NCI-H2171 treated with DMSO at 0.1 percent for 48 hours (cell line): Measurements from ENCODE around the gene POC5.
A peak's percentile ranks its signal among the peaks of the same experiment; 100 is the strongest.
"Not testable (repeated sequence)": the region's sequence is repeated elsewhere in the genome, so short reads cannot be mapped to it uniquely, and the experiment has no call there.

Experiments
- DNase-seq: peaks from one replicate; lab custom pipeline; 2025; lab: John Stamatoyannopoulos, UW

Gene POC5

DNA sequence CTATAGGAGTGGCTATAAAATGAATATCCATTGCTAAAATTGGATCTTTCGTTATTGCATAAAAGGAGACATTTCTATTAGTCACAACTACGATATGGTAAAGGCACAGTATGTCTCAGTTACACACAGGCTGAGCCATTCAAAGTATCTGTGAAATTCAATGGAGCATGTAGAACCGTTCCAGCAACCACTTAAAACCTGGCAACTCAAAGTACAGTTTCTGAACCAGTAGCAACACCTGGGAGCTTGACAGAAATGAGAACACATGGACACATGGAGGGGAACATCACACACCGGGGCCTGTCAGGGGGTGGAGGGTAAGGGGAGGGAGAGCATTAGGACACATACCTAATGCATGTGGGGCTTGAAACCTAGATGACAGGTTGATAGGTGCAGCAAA, 15.4 kb downstream of the POC5 start:
- no peak for DNase-seq

DNA sequence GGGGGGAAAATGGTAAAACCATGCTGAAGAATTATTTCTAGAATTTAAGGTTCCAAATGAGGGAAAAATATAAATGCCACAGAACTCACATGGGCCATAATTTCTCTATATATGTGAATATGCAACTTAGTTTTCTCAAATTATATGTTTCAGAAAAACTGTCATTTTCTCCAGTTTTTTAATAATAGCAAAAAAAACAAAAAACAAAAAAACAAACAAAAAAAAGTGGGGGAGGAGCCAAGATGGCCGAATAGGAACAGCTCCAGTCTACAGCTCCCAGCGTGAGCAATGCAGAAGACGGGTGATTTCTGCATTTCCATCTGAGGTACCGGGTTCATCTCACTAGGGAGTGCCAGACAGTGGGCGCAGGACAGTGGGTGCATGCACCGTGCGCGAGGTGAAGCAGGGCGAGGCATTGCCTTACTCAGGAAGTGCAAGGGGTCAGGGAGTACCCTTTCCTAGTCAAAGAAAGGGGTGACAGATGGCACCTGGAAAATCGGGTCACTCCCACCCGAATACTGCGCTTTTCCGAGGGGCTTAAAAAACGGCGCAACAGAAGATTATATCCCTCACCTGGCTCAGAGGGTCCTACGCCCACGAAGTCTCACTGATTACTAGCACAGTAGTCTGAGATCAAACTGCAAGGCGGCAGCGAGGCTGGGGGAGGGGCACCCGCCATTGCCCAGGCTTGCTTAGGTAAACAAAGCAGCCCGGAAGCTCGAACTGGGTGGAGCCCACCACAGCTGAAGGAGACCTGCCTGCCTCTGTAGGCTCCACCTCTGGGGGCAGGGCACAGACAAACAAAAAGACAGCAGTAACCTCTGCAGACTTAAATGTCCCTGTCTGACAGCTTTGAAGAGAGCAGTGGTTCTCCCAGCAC, 21.5 kb downstream of the POC5 start:
- DNase-seq, result not testable (repeated sequence)

DNA sequence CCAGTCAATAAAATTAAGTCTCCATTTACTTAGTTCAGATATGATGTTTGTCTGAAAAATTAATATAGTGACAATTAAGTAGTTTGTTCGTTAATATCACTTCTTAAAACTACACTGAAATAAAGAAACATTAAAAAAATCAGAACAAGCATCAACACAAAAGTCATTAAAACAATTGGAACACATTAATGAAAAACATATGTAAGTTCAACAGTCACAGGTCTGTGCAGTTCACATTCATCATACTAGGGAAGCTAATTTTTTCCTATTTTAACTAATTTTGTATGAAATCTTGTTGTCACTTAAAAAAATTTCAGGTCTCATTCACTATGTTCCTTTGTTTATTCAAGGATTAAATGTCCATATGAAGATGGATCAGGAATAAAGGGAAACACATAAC, 22.5 kb downstream of the POC5 start:
- no peak for DNase-seq

GRCh38 chr5:75690669-75691068, 26.6 kb downstream of the POC5 start:
- DNase-seq, result no peak

GRCh38 chr5:75686480-75686879, 30.8 kb downstream of the POC5 start:
- DNase-seq, result no peak

- no peak for DNase-seq
Observed at GRCh38 chr5:75685141-75685540, 32.1 kb downstream of the POC5 start.

DNA sequence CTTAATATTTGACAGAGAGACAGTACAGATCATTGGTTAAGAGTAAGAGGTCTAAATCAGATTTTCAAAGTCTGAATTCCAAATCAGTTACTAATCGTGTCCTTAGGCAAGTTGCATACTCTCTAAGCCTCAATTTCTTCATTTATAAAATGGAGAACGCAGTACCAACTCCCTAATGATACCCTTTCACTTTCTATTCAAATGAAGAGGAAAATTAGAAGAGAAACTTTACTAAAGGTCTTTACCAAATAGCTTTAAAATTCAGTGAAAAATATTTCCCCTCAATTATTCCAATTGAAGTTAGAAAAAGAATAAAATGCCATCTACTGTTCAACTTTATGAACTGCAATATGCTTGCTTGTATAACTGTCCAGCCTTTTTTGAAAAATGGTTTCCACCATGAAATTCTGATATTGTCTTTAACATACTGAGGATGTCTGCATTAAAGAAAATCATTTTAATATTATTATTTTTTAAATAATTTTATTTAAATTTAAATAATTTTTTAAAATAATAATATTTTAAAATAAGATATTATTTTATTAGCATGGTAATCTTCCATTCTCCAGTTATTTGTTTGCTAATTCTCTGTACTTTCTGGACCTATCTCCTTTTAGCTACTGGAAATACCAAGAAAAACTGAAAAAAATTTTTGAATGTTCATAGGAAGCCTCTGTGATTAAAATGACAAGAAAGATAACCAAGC, 36.0 kb downstream of the POC5 start:
- no peak for DNase-seq

GRCh38 chr5:75678155-75678554, 39.1 kb downstream of the POC5 start:
- DNase-seq, result no peak

DNA sequence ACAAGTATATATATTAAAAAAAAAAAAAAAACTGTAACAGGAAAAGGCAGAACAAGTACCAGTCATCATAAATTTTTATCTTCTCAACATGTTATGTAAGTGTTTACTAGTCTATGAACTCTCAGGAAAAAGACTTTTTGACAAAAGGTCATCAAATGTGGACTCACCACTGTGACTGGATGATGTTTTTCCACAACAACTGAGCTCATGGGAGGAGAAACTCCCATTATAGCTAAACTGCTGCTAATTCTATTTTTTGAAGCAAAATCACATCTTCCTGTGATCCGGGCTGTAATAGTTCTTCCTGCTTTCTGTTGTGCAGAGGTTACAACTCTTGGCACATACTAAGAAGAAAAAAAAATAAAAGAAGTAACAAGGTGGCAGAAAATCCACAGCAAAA, 39.6 kb downstream of the POC5 start:
- no peak for DNase-seq

DNA sequence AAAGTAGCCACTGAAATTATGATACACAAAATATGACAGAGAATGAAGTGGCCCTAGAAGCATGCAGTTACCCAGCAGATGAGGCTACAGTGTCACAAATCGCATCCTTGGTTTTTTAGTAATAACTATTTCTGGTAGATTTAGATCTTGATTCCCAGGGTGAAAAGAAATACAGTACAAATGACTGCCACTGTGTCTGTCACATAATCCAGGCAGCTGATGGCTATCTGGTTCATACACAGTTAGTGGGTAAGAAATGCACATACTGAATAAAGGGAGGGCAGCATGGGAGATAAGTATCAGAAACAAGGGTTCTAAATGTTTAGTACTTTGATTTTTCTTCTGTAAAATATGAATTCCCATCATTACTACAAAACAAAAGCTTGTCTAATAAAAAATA, 41.5 kb downstream of the POC5 start:
- DNase-seq, result no peak

DNA sequence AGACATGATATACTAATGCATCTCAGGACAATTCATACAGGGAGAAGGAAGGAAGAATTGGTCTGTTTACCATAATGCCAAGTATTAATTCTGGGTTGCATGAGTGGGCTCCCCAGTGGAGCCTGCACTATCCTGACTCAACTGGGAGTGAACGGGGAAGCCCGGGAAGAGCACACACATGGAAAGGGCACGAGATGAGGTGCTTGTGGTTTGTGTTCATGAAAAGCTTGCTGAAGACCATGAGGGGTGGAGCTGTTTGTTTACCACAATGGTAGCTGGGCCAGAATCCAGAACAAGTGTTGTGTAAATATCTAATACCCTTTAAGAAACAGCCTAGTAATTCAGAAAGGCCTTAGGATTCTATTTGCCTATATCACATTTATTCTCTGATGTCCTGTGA, 44.6 kb downstream of the POC5 start:
- no peak for DNase-seq

GRCh38 chr5:75671506-75671905, 45.7 kb downstream of the POC5 start:
- DNase-seq, result no peak

DNA sequence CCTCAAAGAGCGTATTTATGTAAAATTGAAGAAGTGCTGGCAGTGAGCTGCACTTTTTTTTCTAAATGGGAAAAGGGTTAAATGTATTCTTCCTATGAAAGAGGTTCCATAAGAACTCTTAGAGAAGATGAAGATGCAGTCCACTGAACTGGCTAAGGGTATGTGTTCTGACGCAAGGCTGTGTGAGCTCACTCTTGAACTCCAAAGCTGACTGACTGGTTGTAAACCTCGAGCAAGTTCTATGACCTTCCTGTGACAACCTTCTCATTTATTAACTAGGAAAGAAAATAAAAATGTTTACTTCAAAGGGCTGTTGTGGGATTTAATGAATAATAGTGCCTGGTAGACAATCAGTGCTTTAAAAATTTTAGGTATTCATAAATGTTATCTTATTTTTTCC, 46.7 kb downstream of the POC5 start:
- no peak for DNase-seq

DNA sequence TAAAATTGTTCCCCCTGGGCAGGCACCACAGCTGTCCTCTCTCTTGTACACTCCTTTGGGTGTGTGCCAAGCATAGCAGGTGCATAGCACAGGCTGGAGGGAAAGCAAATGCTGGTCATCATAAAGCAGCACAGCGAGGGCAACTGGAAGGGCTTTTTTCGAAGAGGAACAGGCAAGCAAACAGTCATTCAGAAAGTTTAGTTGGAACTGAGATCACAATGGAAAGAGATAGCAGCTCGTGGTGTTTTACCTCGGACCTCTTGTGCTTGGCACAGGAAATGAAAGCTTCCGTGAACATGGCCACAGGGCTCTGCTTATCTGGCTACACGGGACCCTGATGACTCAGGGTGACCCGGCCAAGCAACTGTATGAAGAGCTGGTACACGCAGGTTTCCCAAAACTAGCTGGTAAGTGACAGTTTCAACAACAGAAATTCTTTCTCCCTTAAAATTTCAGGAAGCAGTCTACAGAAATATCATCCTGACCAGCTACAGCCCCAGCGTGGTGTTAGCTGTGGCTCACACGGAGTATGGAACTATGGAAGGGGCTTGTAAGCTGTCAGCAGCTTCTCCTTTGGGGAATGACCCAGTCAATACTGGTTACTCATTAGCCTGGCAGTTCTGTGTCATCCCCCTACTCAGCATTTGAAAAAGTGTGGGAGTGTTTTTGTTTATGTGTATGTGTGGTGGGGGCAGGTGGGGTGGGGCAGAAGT, 48.1 kb downstream of the POC5 start:
- DNase-seq, result peak; percentile 31

- no peak for DNase-seq
Observed at GRCh38 chr5:75668445-75668844, 48.8 kb downstream of the POC5 start.

DNA sequence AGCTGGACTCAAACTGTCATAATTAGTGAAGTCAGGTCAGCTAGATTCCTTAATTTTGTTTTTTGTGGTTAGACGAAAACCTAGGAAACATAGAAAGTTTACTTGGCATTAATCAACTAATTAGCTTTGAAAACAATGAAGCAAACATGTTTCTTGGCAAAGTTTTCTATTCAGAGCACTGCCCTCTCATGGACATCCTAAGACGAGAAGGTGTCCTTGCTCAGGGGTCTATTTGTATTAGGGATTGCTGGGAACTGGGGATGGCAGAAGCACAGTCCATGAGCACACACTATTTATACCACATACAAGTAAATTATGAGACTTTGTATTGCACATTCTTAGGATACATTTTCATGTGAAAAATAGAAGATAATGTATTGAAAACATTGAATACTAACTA, 49.7 kb downstream of the POC5 start:
- no peak for DNase-seq

DNA sequence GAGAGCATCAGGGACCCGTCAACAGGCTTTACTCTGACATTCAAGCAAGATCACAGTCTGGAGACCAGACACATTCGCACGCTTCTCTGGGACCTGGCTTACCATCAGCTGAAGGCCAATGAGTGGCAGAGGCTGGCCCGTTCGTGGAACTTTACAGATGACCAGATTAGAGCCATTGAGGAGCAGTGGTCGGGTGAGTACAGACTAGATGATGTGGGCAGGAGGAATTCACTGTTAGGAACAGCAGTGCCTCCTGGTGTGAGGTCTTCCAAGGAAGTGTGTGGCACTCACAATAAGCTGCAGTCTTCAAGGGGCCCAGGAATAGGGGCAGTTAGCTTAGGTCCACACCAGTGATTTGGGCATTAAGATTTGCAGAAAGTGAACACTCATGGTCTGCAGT, 50.4 kb downstream of the POC5 start:
- DNase-seq, result no peak

DNA sequence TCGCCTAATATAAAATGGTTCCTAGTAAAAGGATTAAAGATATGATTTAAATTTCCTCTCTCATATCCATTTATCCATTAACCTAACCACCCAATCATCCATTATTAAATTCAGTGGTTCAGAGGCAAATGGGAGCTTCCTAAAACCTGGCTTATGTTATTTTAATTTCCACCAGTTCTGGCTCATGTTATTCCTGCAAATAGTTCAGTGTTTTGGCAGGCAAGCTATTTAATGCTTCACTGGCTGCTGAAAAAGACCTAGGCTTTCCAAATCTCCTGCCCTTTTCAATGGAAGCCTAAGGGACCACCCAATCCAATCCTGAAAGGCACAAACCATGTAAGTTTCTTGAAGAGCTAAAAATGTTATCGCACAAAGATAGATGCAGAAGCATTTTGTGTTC, 52.3 kb downstream of the POC5 start:
- no peak for DNase-seq

- no peak for DNase-seq
Observed at GRCh38 chr5:75663579-75664284, 53.5 kb downstream of the POC5 start.

- no peak for DNase-seq
Observed at GRCh38 chr5:75662061-75662460, 55.2 kb downstream of the POC5 start.

GRCh38 chr5:75660678-75661465, 56.4 kb downstream of the POC5 start:
- DNase-seq, result no peak
